ENCODE results near the gene COL3A1. TPM values are rescaled to one million over a fixed set of nuclear protein-coding genes. Genes with fewer than 3 reads are reported as not detected.

The COL3A1 gene
- total RNA-seq, 1 donor from 2014 or later: 0.13 TPM

GRCh38 chr2:188965563-188965962 lies 8.6 kb upstream of the COL3A1 start:
- no peak for DNase-seq (ENCODE audit: low spot score)
- intact Hi-C loops (cut with micrococcal nuclease): no loop called here
- no peak overlapping the region for H3K27ac Mint-ChIP-seq
- no peaks in the 10 kb centered on the region for H3K36me3 Mint-ChIP-seq (ENCODE audit: low read depth)
- H3K9me3 Mint-ChIP-seq: no peaks in the 10 kb centered on the region
- H3K4me1 Mint-ChIP-seq (ENCODE audit: low read depth): no peaks in the 10 kb centered on the region
- no peaks in the 10 kb centered on the region for H3K27me3 Mint-ChIP-seq (ENCODE audit: insufficient read depth)
- no peak overlapping the region for H3K4me3 Mint-ChIP-seq

GRCh38 chr2:188966079-188966571 lies 8.0 kb upstream of the COL3A1 start:
- no peak overlapping the region for H3K4me3 Mint-ChIP-seq
- DNase-seq (ENCODE audit: low spot score): no peak
- H3K9me3 Mint-ChIP-seq: no peaks in the 10 kb centered on the region
- H3K27me3 Mint-ChIP-seq (ENCODE audit: insufficient read depth): no peaks in the 10 kb centered on the region
- intact Hi-C loops (cut with micrococcal nuclease): no loop called here
- H3K27ac Mint-ChIP-seq: no peak overlapping the region
- no peaks in the 10 kb centered on the region for H3K36me3 Mint-ChIP-seq (ENCODE audit: low read depth)
- no peaks in the 10 kb centered on the region for H3K4me1 Mint-ChIP-seq (ENCODE audit: low read depth)

GRCh38 chr2:188966728-188967440 lies 7.3 kb upstream of the COL3A1 start:
- Mint-ChIP-seq H3K4me1 (ENCODE audit: low read depth) (no peaks in the 10 kb centered on the region), H3K27me3 (ENCODE audit: insufficient read depth) (no peaks in the 10 kb centered on the region), H3K4me3 (no peak overlapping the region), H3K27ac (no peak overlapping the region), H3K9me3 (no peaks in the 10 kb centered on the region), H3K36me3 (ENCODE audit: low read depth) (no peaks in the 10 kb centered on the region)
- intact Hi-C loops (cut with micrococcal nuclease): no loop called here
- DNase-seq (ENCODE audit: low spot score): no peak

- DNase-seq (ENCODE audit: low spot score): no peak
- Mint-ChIP-seq H3K4me3 (no peak overlapping the region), H3K27ac (no peak overlapping the region), H3K9me3 (no peaks in the 10 kb centered on the region), H3K36me3 (ENCODE audit: low read depth) (no peaks in the 10 kb centered on the region), H3K27me3 (ENCODE audit: insufficient read depth) (no peaks in the 10 kb centered on the region), H3K4me1 (ENCODE audit: low read depth) (no peaks in the 10 kb centered on the region)
- intact Hi-C loops (cut with micrococcal nuclease): no loop called here
These were observed 4.9 kb upstream of the COL3A1 start for GRCh38 chr2:188969236-188969635.

- Mint-ChIP-seq H3K27me3 (ENCODE audit: insufficient read depth) (no peaks in the 10 kb centered on the region), H3K4me3 (no peak overlapping the region), H3K27ac (no peak overlapping the region), H3K4me1 (ENCODE audit: low read depth) (no peaks in the 10 kb centered on the region), H3K36me3 (ENCODE audit: low read depth) (no peaks in the 10 kb centered on the region), H3K9me3 (no peaks in the 10 kb centered on the region)
- DNase-seq (ENCODE audit: low spot score): no peak
- intact Hi-C loops (cut with micrococcal nuclease): no loop called here
These were observed 4.5 kb upstream of the COL3A1 start for GRCh38 chr2:188969651-188970050.

- H3K9me3 Mint-ChIP-seq: no peaks in the 10 kb centered on the region
- H3K27me3 Mint-ChIP-seq (ENCODE audit: insufficient read depth): no peaks in the 10 kb centered on the region
- no peak overlapping the region for H3K4me3 Mint-ChIP-seq
- H3K4me1 Mint-ChIP-seq (ENCODE audit: low read depth): no peaks in the 10 kb centered on the region
- H3K36me3 Mint-ChIP-seq (ENCODE audit: low read depth): no peaks in the 10 kb centered on the region
- intact Hi-C loops (cut with micrococcal nuclease): no loop called here
- H3K27ac Mint-ChIP-seq: no peak overlapping the region
- no peak for DNase-seq (ENCODE audit: low spot score)
These were observed 4.0 kb upstream of the COL3A1 start for GRCh38 chr2:188970211-188970610.

GRCh38 chr2:188971432-188971861 lies 2.7 kb upstream of the COL3A1 start:
- no peak overlapping the region for H3K4me3 Mint-ChIP-seq
- intact Hi-C loops (cut with micrococcal nuclease): no loop called here
- no peaks in the 10 kb centered on the region for H3K36me3 Mint-ChIP-seq (ENCODE audit: low read depth)
- DNase-seq (ENCODE audit: low spot score): no peak
- no peaks in the 10 kb centered on the region for H3K27me3 Mint-ChIP-seq (ENCODE audit: insufficient read depth)
- H3K27ac Mint-ChIP-seq: no peak overlapping the region
- H3K9me3 Mint-ChIP-seq: no peaks in the 10 kb centered on the region
- H3K4me1 Mint-ChIP-seq (ENCODE audit: low read depth): no peaks in the 10 kb centered on the region

GRCh38 chr2:188973641-188974040 lies 532 bp upstream of the COL3A1 start:
- Mint-ChIP-seq H3K4me3 (no peak overlapping the region), H3K36me3 (ENCODE audit: low read depth) (no peaks in the 10 kb centered on the region), H3K27ac (no peak overlapping the region), H3K4me1 (ENCODE audit: low read depth) (peaks cover 6% of the 10 kb centered on the region), H3K9me3 (no peaks in the 10 kb centered on the region), H3K27me3 (ENCODE audit: insufficient read depth) (no peaks in the 10 kb centered on the region)
- no peak for DNase-seq (ENCODE audit: low spot score)
- intact Hi-C loops (cut with micrococcal nuclease): no loop called here

GRCh38 chr2:188975497-188976102 lies 1.4 kb downstream of the COL3A1 start:
- intact Hi-C loops (cut with micrococcal nuclease): no loop called here
- Mint-ChIP-seq H3K27me3 (ENCODE audit: insufficient read depth) (no peaks in the 10 kb centered on the region), H3K36me3 (ENCODE audit: low read depth) (no peaks in the 10 kb centered on the region)

GRCh38 chr2:188976545-188977268 lies 2.5 kb downstream of the COL3A1 start:
- Mint-ChIP-seq H3K27ac (no peak overlapping the region), H3K36me3 (ENCODE audit: low read depth) (no peaks in the 10 kb centered on the region), H3K9me3 (no peaks in the 10 kb centered on the region), H3K27me3 (ENCODE audit: insufficient read depth) (peaks cover 2% of the 10 kb centered on the region), H3K4me1 (ENCODE audit: low read depth) (peaks cover 17% of the 10 kb centered on the region), H3K4me3 (no peak overlapping the region)
- intact Hi-C loops (cut with micrococcal nuclease): no loop called here
- no peak for DNase-seq (ENCODE audit: low spot score)

More at GRCh38 chr2:188975497-188976102, 1.4 kb downstream of the COL3A1 start:
- Mint-ChIP-seq H3K4me1 (ENCODE audit: low read depth) (peaks cover 17% of the 10 kb centered on the region), H3K27ac (no peak overlapping the region), H3K4me3 (no peak overlapping the region), H3K9me3 (no peaks in the 10 kb centered on the region)
- no peak for DNase-seq (ENCODE audit: low spot score)

- Mint-ChIP-seq H3K27me3 (ENCODE audit: insufficient read depth) (peaks cover 2% of the 10 kb centered on the region), H3K27ac (no peak overlapping the region), H3K4me3 (no peak overlapping the region), H3K4me1 (ENCODE audit: low read depth) (peaks cover 17% of the 10 kb centered on the region), H3K9me3 (no peaks in the 10 kb centered on the region), H3K36me3 (ENCODE audit: low read depth) (no peaks in the 10 kb centered on the region)
- DNase-seq (ENCODE audit: low spot score): no peak
- intact Hi-C loops (cut with micrococcal nuclease): no loop called here
These were observed 3.1 kb downstream of the COL3A1 start for GRCh38 chr2:188977317-188977716.

GRCh38 chr2:188978291-188979081 lies 4.3 kb downstream of the COL3A1 start:
- peaks cover 17% of the 10 kb centered on the region for H3K4me1 Mint-ChIP-seq (ENCODE audit: low read depth)
- H3K27ac Mint-ChIP-seq: peak overlapping the region; percentile 77
- peak overlapping the region; percentile 5 for H3K4me3 Mint-ChIP-seq
- no peaks in the 10 kb centered on the region for H3K9me3 Mint-ChIP-seq
- H3K36me3 Mint-ChIP-seq (ENCODE audit: low read depth): no peaks in the 10 kb centered on the region
- no peak for DNase-seq (ENCODE audit: low spot score)
- intact Hi-C loops (cut with micrococcal nuclease): loop anchor here (1.0 to 2.0 kb wide), 3 partner anchors 108 to 1392 kb away; partner anchors contain the start of gene WDR75
- peaks cover 2% of the 10 kb centered on the region for H3K27me3 Mint-ChIP-seq (ENCODE audit: insufficient read depth)

Data from activated T-helper 1 cell treated with anti-CD3 and anti-CD28 coated beads, Interleukin-12 subunit alpha, Interleukin-12 subunit beta, Interleukin-2, Interleukin-4 antibody, amounts not matched to agents 30 ng/mL and 10 ng/mL and 1 ng/mL, durations not matched to agents 14 hours and 24 hours and 36 hours (primary cell).